HG02642 (cell line): Measurements from ENCODE around the gene SVIL.

Source experiments
- ATAC-seq: cut with Tn5 transposase; IDR thresholded peaks from one replicate; pipeline ENCODE4 v1.9.1; 2021; ENCODE audit warnings: mild to moderate bottlenecking; ENCODE audit not compliant: unreplicated experiment, poor library complexity

The SVIL gene

GRCh38 chr10:29634764-29635625 is at the start of gene SVIL:
Gene SVIL (minus strand): TSS chr10:29634971. CDS start chr10:29555058, 79,913 bp downstream.
- no peak for ATAC-seq

GRCh38 chr10:29681676-29682448 is 47.1 kb upstream of the SVIL start:
- no peak for ATAC-seq

- ATAC-seq: no peak
These were observed 45.3 kb upstream of the SVIL start for GRCh38 chr10:29680091-29680490.

- ATAC-seq: no peak
These were observed 42.0 kb upstream of the SVIL start for GRCh38 chr10:29676732-29677131.

- ATAC-seq: no peak
These were observed 41.2 kb upstream of the SVIL start for GRCh38 chr10:29675984-29676383.

- no peak for ATAC-seq
These were observed 37.2 kb upstream of the SVIL start for GRCh38 chr10:29671968-29672367.

GRCh38 chr10:29671228-29671780 is 36.5 kb upstream of the SVIL start:
- no peak for ATAC-seq

GRCh38 chr10:29670761-29671160 is 36.0 kb upstream of the SVIL start:
- ATAC-seq: no peak

- no peak for ATAC-seq
These were observed 34.4 kb upstream of the SVIL start for GRCh38 chr10:29669149-29669548.

- ATAC-seq: no peak
These were observed 33.9 kb upstream of the SVIL start for GRCh38 chr10:29668628-29669027.

- no peak for ATAC-seq
These were observed 32.4 kb upstream of the SVIL start for GRCh38 chr10:29667191-29667590.

- no peak for ATAC-seq
These were observed 31.4 kb upstream of the SVIL start for GRCh38 chr10:29666201-29666600.

- ATAC-seq: no peak
These were observed 28.9 kb upstream of the SVIL start for GRCh38 chr10:29663718-29664117.

GRCh38 chr10:29658984-29659965 is 24.5 kb upstream of the SVIL start:
- ATAC-seq: peak; percentile 97

- no peak for ATAC-seq
These were observed 23.0 kb upstream of the SVIL start for GRCh38 chr10:29657719-29658274.

- ATAC-seq: no peak
These were observed 21.8 kb upstream of the SVIL start for GRCh38 chr10:29656451-29656992.

GRCh38 chr10:29652192-29652591 is 17.4 kb upstream of the SVIL start:
- no peak for ATAC-seq

GRCh38 chr10:29651767-29652166 is 17.0 kb upstream of the SVIL start:
- ATAC-seq: no peak

GRCh38 chr10:29650552-29650944 is 15.8 kb upstream of the SVIL start:
- no peak for ATAC-seq
